ENCODE measurements around the gene MBLAC1.

DNA sequence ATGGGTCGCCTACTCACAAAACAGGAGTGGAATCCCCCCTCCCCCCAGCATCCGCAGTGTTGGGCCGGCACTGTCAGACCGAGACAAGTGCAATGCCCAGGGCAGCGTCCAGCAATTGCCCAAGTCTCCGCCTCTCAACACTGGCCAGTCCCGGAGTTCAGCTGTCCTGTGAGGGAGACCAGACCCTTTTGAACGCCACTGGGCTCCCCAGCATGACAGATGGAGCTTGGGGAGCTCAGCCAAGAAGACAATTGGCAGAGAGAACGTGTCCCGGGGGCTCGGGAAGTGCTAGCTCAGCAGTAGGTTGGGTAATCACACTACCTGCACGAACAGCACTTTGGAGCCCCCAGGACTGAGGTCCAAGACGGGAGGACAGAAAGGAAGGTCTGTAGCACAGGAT, 33.3 kb upstream of the MBLAC1 start:
- TF ChIP-seq, protein P1, sequence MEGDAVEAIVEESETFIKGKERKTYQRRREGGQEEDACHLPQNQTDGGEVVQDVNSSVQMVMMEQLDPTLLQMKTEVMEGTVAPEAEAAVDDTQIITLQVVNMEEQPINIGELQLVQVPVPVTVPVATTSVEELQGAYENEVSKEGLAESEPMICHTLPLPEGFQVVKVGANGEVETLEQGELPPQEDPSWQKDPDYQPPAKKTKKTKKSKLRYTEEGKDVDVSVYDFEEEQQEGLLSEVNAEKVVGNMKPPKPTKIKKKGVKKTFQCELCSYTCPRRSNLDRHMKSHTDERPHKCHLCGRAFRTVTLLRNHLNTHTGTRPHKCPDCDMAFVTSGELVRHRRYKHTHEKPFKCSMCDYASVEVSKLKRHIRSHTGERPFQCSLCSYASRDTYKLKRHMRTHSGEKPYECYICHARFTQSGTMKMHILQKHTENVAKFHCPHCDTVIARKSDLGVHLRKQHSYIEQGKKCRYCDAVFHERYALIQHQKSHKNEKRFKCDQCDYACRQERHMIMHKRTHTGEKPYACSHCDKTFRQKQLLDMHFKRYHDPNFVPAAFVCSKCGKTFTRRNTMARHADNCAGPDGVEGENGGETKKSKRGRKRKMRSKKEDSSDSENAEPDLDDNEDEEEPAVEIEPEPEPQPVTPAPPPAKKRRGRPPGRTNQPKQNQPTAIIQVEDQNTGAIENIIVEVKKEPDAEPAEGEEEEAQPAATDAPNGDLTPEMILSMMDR (IDR thresholded peaks at IDR 0.05), result no peak
- no peak for TF ChIP-seq ZFX (IDR thresholded peaks at IDR 0.05; ENCODE audit: borderline replicate concordance)
